ENCODE measurements around the gene LMF1. TPM values are rescaled to one million over a fixed set of nuclear protein-coding genes. Genes with fewer than 3 reads are reported as not detected.

The LMF1 gene
- total and polyA plus RNA-seq, 2 of the 8 experiments (the other 6 are each of a cell fraction or from before 2014, with no cell fraction given) = 3.5 to 9.1 TPM

DNA sequence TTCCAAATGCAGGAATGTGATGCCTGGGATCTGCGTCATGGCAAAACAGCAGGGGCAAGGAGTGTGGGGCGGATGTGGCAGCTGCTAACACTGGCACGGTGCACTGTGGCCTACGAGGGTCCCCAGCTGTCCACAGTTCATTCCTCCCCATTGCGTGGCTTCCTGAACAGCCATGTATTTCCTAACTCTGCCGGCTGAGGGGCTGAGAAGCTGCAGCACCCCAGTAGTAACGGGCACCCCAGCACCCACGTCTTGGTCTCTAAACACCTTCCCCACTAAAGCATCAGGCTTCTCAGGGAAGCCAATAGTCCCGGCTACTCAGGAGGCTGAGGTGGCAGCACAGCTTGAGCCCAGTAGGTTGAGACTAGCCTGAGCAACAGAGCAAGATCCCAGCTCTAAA is 47.6 kb downstream of the LMF1 start:
- Histone ChIP-seq H4K91ac (replicated peaks; ENCODE audit: insufficient read length, low read length) (no peak overlapping the region), H2BK20ac (ENCODE audit: low read length) (no peak overlapping the region), H3K27me3 (replicated peaks in 1 of 4; ENCODE audit: control insufficient read depth in 3 of 4, extremely low read depth in 1 of 4, insufficient read depth in 3 of 4, low read length in 3 of 4) (no peaks in the 10 kb centered on the region), H2AK5ac (ENCODE audit: low read depth, low read length) (no peak overlapping the region), H2BK15ac (ENCODE audit: low read length) (no peak overlapping the region), H2BK120ac (replicated peaks; ENCODE audit: low read depth, low read length) (no peak overlapping the region), H3K18ac (ENCODE audit: extremely low read depth, low read length) (no peak overlapping the region), H4K5ac (ENCODE audit: insufficient read length, low read depth, low read length) (no peak overlapping the region), H3K4me3 (ENCODE audit: extremely low read depth in 1 of 4, insufficient read depth in 2 of 4, low read depth in 3 of 4, low read length in 4 of 4) (no peak overlapping the region; a peak in 1 of 8 replicates), H3K14ac (ENCODE audit: insufficient read length) (no peak overlapping the region), H3K23me2 (ENCODE audit: low read depth, low read length) (no peaks in the 10 kb centered on the region), H3K56ac (replicated peaks; ENCODE audit: insufficient read length, low read depth, low read length) (no peak overlapping the region), H3K36me3 (ENCODE audit: control insufficient read depth in 2 of 4, insufficient read depth in 4 of 4, low read length in 3 of 4) (peaks cover 0 to 4% (median 0%) of the 10 kb centered on the region in 4 experiments; a peak in 1 of 8 replicates), H3K4me1 (replicated peaks in 1 of 4; ENCODE audit: control insufficient read depth in 3 of 4, insufficient read depth in 4 of 4, low read length in 3 of 4) (no peaks in the 10 kb centered on the region), H3K9ac (replicated peaks in 1 of 4; ENCODE audit: extremely low read depth in 1 of 4, low read depth in 3 of 4, low read length in 3 of 4) (no peak overlapping the region), H3K4ac (replicated peaks; ENCODE audit: insufficient read length, low read depth, low read length) (no peak overlapping the region), H3K9me3 (ENCODE audit: insufficient read depth in 2 of 2, low read depth in 1 of 2, low read length in 1 of 2) (peaks cover 45 to 77% of the 10 kb centered on the region in 2 experiments), H3K23ac (ENCODE audit: insufficient read length) (no peak overlapping the region), H2BK12ac (ENCODE audit: low read depth, low read length) (no peak overlapping the region), H2BK5ac (ENCODE audit: low read depth, low read length) (no peak overlapping the region), H2AFZ (ENCODE audit: low read length) (no peak overlapping the region), H4K20me1 (replicated peaks in 1 of 2; ENCODE audit: control insufficient read depth in 1 of 2, insufficient read depth in 2 of 2, low read length in 2 of 2) (no peaks in the 10 kb centered on the region), H3K79me2 (ENCODE audit: control insufficient read depth in 1 of 2, insufficient read depth in 2 of 2, low read length in 2 of 2) (no peaks in the 10 kb centered on the region), H3K4me2 (ENCODE audit: insufficient read depth in 1 of 2, low read depth in 2 of 2, low read length in 2 of 2) (no peak overlapping the region), H4K8ac (ENCODE audit: extremely low read depth, insufficient read depth, low read length) (no peak overlapping the region), H3K79me1 (ENCODE audit: low read depth, low read length) (peaks cover 2% of the 10 kb centered on the region; the same call in 1 of the 2 replicates), H3K27ac (ENCODE audit: low read depth, low read length) (no peak overlapping the region)
- ChIA-PET POLR2A (ENCODE audit: partially characterized antibody) (no interaction called here), CTCF (ENCODE audit: partially characterized antibody) (no interaction called here)
- no peak for FAIRE-seq
- TF ChIP-seq CTBP2 (IDR thresholded peaks at IDR 0.05; ENCODE audit: borderline replicate concordance, insufficient read depth, insufficient read length, low read length) = no peak
- no peak for TF ChIP-seq CEBPB (IDR thresholded peaks at IDR 0.05; ENCODE audit: low read depth, low read length)
- TF ChIP-seq BRCA1 (IDR thresholded peaks at IDR 0.05; ENCODE audit: low read depth, low read length) = no peak
- TF ChIP-seq RAD21 (IDR thresholded peaks at IDR 0.05 in 1 of 2, conservative IDR thresholded peaks at IDR 0.05 in 1 of 2; ENCODE audit: low read depth in 2 of 2, low read length in 2 of 2) = no peak
- TF ChIP-seq TEAD4 (IDR thresholded peaks at IDR 0.05; ENCODE audit: low read depth, low read length) = no peak
- no peak for TF ChIP-seq SIN3A (conservative IDR thresholded peaks at IDR 0.05 in 1 of 2, IDR thresholded peaks at IDR 0.05 in 1 of 2; ENCODE audit: low read depth in 1 of 2, low read length in 2 of 2)
- TF ChIP-seq CBX5 (IDR thresholded peaks at IDR 0.05; ENCODE audit: low read depth, low read length) = no peak
- no peak for TF ChIP-seq NANOG (IDR thresholded peaks at IDR 0.05; ENCODE audit: insufficient read depth, low read depth, low read length, poor library complexity, severe bottlenecking)
- TF ChIP-seq RXRA (IDR thresholded peaks at IDR 0.05; ENCODE audit: insufficient read depth, low read depth, low read length) = no peak
- WGBS, 2 experiments (ENCODE audit: extremely low coverage in 1 of 2, insufficient coverage in 1 of 2, insufficient read length in 1 of 2, insufficient replicate concordance in 2 of 2, low coverage in 1 of 2, low lambda C conversion rate in 2 of 2, missing lambda C conversion rate in 1 of 2) = 81% methylated on average over 9 of the region's 9 CpGs; no CpG with 5 or more reads in 1 of the 2 experiments
- DNase-seq (ENCODE audit: low read depth in 1 of 2, low spot score in 2 of 2) = no peak

Data from H1 (cell line).